PFSK-1 (cell line): ENCODE results near the gene FKBP2.

ENCODE experiments used
- FOXP2 ChIP-seq: optimal IDR thresholded peaks from 2 replicates; pipeline ENCODE3; 2011; ENCODE audit warnings: borderline replicate concordance, control low read depth, inconsistent platforms; ENCODE audit not compliant: insufficient read depth; ENCODE audit errors: extremely low read length, extremely low read depth
- POLR2AphosphoS5 ChIP-seq: IDR thresholded peaks from 2 replicates; pipeline ENCODE4 v1.6.1; 2012; ENCODE audit warnings: low read depth, mild to moderate bottlenecking, control low read depth, low read length, moderate library complexity
- REST ChIP-seq, 2 experiments: IDR thresholded peaks; 2 replicates each; pipeline versions ENCODE4 v1.6.1 to v1.8.0; 2011 to 2012; ENCODE audit warnings: low read depth in 2 of 2, low read length in 2 of 2, control low read depth in 1 of 2, inconsistent platforms in 1 of 2, mild to moderate bottlenecking in 1 of 2, moderate library complexity in 1 of 2; ENCODE audit not compliant: insufficient read depth in 1 of 2
- SIN3A ChIP-seq: IDR thresholded peaks from 2 replicates; pipeline ENCODE4 v1.6.1; 2012; ENCODE audit warnings: mild to moderate bottlenecking, low read length, moderate library complexity, borderline replicate concordance; ENCODE audit not compliant: insufficient read depth
- TAF1 ChIP-seq: IDR thresholded peaks from 2 replicates; pipeline ENCODE4 v1.6.1; 2012; ENCODE audit warnings: low read length, control low read depth, borderline replicate concordance; ENCODE audit not compliant: insufficient read depth

FKBP2 gene

GRCh38 chr11:64226507-64227051, 14.3 kb upstream of the FKBP2 start:
- no peak for TF ChIP-seq FOXP2
- TF ChIP-seq TAF1: no peak
- no peak for TF ChIP-seq REST (IDR thresholded peaks at IDR 0.05; ENCODE audit: insufficient read depth in 1 of 2, low read depth in 2 of 2, low read length in 2 of 2)
- no peak for TF ChIP-seq SIN3A
- TF ChIP-seq POLR2AphosphoS5: no peak

- TF ChIP-seq FOXP2 (no peak), POLR2AphosphoS5 (no peak), TAF1 (no peak), REST (IDR thresholded peaks at IDR 0.05; ENCODE audit: insufficient read depth in 1 of 2, low read depth in 2 of 2, low read length in 2 of 2) (no peak)
Observed at GRCh38 chr11:64227405-64227956, 13.4 kb upstream of the FKBP2 start.

- TF ChIP-seq REST (IDR thresholded peaks at IDR 0.05; ENCODE audit: insufficient read depth in 1 of 2, low read depth in 2 of 2, low read length in 2 of 2) (no peak), TAF1 (no peak), POLR2AphosphoS5 (no peak; the same call in 1 of the 2 replicates), SIN3A (no peak), FOXP2 (no peak)
Observed at GRCh38 chr11:64229090-64229743, 11.7 kb upstream of the FKBP2 start.

- TF ChIP-seq REST (IDR thresholded peaks at IDR 0.05; ENCODE audit: insufficient read depth in 1 of 2, low read depth in 2 of 2, low read length in 2 of 2) (no peak), FOXP2 (no peak), TAF1 (no peak), POLR2AphosphoS5 (no peak)
Observed at GRCh38 chr11:64229744-64230170, 11.1 kb upstream of the FKBP2 start.
